ENCODE measurements around the gene UQCRC1.

DNA sequence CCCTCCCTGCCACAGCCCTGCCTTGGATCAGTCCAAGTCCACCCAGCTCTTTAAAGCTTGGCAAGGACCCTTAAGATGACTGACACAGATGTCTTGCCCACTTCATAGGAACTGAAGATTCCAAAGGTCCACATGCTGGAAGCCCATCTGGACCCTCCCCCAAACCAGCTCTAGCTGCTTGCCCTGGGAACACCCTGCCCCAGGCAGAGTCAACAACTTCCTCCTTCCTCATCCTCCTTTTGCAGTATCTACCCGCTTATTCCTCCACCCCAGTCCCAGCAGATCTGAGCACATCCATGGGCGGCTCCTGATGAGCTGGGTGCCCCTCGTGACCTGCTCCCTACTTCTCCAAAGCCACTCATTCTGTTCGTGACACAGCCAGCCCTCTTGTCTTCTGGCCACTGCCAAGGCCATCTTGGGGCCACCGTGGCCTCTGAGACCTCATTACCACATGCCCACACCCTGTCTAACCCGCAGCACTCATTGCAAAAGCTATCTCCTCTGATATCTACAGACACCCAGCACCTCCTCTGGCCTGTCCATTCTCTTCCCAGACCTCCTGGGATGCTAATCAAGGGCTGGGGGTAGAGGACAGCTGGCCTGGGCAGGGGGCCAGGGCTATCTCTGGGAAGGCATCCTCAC, 50.8 kb downstream of the UQCRC1 start:
- TF ChIP-seq TAF1 (IDR thresholded peaks at IDR 0.05; ENCODE audit: low read depth) (no peak), RAD21 (IDR thresholded peaks at IDR 0.05; ENCODE audit: low read depth) (no peak), TCF12 (IDR thresholded peaks at IDR 0.05; ENCODE audit: low read depth) (no peak), CEBPB (IDR thresholded peaks at IDR 0.05) (no peak), FOXM1 (IDR thresholded peaks at IDR 0.05; ENCODE audit: borderline replicate concordance, low read depth) (no peak), ZBTB7A (IDR thresholded peaks at IDR 0.05; ENCODE audit: low read depth) (no peak), EP300 (IDR thresholded peaks at IDR 0.05; ENCODE audit: borderline replicate concordance) (no peak), TEAD4 (IDR thresholded peaks at IDR 0.05) (no peak)

Measured in Ishikawa (cell line).